Islet precursor cell (in vitro differentiated cells): Measurements from ENCODE around the gene CEMIP2.
A peak's percentile ranks its signal among the peaks of the same experiment; 100 is the strongest.
"Not testable (repeated sequence)": the region's sequence is repeated elsewhere in the genome, so short reads cannot be mapped to it uniquely, and the experiment has no call there.

ENCODE experiments used
- DNase-seq: peaks from one replicate; pipeline ENCODE4 v3.0.0-alpha.2; 2018

Gene CEMIP2

GRCh38 chr9:71706176-71706575, 62.1 kb downstream of the CEMIP2 start:
- no peak for DNase-seq

DNA sequence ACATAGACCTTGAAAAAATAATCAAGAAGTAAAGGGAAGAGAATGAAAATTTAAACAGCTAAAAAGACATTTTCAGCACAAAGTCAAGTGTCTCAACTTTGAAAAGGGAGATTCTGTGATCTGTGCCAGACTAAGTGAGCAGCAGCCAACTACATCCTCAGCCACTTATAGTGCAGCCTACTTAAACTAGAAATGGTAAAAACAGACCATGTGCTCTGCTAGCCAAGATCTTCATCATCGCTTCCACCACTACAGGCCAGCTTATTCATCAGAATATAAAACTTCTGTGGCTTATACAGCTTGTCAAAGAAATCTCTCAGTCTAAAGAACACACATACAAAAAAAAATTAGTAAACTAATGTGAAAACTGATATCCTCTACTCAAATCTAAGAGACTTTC, 63.5 kb downstream of the CEMIP2 start:
- DNase-seq, result no peak

DNA sequence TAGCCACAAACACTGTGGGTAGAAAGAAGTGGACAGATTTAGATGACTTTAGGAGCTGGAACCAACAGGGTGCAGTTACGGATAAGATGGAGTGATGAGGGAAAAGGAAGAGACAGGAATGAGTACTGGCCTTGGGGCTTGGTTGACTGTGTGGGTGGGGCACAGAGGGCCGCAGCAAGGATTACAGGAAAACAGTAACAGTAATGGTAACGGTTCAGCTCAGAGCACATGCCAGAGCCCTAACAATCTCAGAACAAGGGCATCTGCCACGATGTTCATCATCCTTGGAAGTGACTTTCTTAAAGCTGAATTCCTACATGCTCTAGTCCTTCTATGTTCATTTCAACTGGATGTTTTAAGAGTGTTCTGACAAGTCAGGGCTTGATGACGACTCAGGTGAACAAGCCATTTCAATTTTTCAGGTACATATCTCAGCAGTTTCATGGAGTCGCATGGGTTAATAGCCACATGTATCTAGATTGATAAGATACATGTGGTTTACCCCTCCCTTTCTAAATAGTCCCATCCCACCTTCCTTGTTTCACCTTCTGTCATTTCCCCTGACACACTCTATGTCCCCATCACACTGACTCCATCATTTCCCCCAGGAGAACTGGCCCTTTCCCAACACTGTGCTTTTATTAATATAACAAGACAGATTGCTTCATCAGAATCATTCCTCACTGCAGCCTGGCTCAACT, 65.0 kb downstream of the CEMIP2 start:
- no peak for DNase-seq

GRCh38 chr9:71697882-71698281, 70.4 kb downstream of the CEMIP2 start:
- no peak for DNase-seq

GRCh38 chr9:71694332-71694731, 74.0 kb downstream of the CEMIP2 start:
- DNase-seq, result no peak

DNA sequence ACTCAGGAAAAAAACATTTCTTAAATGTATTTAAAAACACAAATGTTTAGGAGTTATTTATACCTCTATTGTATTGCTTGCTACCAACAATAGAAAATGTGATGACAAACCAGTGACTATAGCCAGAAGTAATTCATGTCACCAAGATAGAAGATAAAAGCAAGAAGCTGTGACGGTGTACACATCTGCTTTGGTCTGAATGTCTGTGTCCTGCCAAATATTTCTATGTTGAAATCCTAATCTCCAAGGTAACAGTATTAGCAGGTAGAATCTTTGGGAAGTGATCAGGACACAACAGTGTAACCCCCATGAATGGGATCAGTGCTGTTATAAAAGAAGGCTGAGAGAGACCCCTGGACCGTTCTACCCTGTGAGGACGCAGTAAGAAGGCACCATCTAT, 74.7 kb downstream of the CEMIP2 start:
- no peak for DNase-seq

GRCh38 chr9:71692337-71692736, 76.0 kb downstream of the CEMIP2 start:
- no peak for DNase-seq

GRCh38 chr9:71691576-71691975, 76.7 kb downstream of the CEMIP2 start:
- DNase-seq, result not testable (repeated sequence)

DNA sequence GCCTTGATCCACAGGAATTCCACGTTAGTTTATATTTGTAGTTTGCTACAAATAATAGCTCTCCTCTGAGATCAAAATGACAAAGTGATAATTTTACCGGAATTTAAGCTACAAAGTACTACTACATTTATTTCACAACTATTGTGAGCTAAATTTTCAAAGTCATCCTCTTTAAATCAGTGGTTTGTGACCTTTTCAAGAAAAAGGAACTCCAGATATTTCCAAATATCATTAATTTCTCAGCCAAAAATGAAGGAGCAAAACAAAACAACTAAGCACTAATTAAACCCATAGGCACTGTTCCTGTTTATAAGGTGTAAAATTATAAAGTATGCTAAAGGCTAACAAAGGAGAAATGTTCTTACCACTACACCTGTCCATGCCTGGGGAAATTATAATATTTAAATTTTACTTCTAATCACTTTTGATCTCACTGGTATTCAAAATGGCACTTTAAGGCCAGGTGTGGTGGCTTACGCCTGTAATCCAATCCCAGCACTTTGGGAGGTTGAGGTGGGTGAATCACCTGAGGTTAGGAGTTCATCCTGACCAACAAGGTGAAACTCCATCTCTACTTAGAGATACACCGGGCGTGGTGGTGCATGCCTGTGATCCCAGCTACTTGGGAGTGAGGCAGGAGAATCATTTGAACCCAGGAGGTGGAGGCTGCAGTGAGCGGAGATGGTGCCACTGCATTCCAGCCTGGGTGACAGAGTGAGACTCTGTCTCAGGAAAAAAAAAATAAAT, 77.5 kb downstream of the CEMIP2 start:
- no peak for DNase-seq

DNA sequence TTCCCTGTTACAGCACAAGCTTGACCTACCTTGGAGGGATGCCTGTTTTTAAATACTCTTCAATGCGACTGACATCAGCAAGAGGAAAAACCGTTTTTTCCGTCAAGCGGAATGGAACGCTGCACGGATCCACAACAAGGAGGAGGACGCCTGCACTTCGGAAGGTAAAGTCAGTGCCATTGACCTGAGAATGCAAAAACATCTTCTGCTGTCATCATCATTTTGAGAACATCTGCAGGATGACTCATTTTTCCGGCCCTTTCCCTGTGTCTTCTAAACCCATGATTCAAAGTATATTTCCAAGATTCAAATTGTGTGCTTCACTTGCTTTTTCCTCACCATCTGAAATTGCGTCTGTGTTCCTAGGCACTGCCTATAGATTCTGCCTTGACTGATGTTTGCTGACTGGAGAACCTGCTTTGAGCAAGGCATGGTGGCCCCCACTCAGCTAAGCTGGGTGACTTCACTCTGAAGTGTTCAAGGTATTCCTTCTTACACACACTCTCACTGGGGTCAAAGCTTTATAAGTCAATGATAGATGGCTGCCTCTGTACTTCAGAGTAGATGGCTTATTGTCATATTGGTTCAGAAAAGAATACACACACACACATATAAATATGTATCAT, 78.1 kb downstream of the CEMIP2 start:
- DNase-seq, result no peak

DNA sequence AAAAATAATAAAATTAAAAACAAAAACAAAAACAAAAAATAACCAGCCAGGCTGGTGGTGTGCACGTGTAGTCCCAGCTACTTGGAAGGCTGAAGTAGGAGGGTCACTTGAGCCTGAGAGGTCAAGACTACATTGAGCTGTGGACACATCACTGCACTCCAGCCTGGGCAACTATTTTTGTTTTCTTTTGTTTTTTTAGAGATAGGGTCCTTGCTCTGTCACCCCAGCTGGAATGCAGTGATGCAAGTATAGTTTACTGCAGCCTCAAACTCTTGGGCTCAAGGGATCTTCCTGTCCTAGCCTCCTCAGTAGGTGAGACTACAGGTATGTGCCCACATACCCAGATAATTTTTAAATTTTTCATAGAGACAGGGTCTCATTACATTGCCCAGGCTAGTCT, 80.6 kb downstream of the CEMIP2 start:
- DNase-seq, result no peak

DNA sequence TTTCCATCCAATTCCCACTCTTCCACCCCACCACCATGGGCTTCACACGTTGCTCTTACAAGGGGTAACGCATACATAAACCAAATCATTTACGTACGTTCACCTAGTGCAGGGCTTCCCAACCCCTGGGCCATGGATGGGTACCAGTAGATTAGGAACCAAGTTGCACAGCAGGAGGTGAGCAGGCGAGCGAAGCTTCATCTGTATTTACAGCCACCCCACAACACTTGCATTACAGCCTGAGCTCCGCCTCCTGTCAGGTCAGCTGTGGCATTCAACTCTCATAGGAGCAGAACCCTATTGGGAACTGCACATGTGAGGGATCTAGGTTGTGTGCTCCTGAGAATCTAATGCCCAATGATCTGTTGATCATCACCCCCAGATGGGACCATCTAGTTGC, 82.3 kb downstream of the CEMIP2 start:
- DNase-seq, result no peak

GRCh38 chr9:71685394-71685793, 82.9 kb downstream of the CEMIP2 start:
- DNase-seq, result no peak

GRCh38 chr9:71684566-71684965, 83.7 kb downstream of the CEMIP2 start:
- DNase-seq, result no peak

DNA sequence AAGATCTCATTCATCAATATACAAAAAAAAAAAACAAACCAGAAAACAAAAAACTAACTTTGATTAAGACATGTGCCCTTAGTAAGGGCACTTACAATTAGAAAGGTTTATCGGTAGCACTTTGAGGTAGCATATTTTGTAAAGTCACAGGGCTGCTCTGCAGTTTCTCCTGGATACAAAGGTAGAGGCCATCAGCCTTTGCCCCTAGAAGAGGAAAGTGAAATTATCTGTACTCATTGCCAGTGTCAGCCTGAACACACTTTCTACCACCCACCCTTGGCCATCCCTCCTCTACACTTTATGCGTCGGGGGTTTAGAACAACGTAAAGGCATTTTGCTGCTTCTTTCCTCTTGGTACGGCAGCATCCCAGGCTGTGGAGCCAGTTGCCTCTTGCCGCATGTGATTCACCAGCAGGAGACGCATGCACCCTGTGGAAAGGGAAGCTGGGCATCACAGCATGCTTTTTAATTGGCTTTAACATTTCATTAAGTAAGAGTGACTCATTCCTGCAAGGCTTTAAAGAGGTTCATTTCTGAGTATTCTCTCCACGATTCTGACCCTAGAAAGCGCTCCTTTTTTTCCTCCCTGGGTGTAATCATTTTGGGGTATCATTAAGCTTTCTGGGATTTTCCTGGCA, 84.6 kb downstream of the CEMIP2 start:
- DNase-seq, result peak; percentile 81

GRCh38 chr9:71681708-71682272, 86.5 kb downstream of the CEMIP2 start:
- DNase-seq, result peak; percentile 98

DNA sequence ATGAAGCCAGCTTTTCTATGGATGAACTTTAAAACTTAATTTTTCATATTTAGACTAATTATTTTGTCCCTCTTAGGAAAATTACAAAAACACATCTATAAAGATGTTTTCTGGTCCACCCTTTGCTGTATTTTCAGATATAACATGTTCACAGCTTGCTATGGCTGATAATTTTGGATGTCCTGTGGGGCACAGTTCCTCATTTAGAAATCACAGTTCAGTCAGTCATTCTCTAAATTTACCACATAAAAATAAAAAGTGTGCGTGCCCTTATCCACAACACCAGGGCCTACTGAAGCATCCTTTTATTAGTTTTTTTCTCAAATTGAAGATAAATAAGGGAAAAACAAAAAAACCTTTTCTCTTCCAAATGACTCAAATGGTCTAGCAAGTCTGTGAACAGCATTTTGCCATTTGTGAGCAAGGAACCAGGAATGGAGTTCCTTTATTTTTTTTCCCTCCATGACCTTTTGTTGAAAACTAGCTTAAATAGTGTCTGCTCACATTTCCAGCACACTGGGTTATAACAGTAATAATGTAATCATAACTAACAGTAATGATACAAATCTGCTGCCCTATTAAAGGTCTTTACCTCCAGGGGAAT, 87.1 kb downstream of the CEMIP2 start:
- DNase-seq, result no peak

DNA sequence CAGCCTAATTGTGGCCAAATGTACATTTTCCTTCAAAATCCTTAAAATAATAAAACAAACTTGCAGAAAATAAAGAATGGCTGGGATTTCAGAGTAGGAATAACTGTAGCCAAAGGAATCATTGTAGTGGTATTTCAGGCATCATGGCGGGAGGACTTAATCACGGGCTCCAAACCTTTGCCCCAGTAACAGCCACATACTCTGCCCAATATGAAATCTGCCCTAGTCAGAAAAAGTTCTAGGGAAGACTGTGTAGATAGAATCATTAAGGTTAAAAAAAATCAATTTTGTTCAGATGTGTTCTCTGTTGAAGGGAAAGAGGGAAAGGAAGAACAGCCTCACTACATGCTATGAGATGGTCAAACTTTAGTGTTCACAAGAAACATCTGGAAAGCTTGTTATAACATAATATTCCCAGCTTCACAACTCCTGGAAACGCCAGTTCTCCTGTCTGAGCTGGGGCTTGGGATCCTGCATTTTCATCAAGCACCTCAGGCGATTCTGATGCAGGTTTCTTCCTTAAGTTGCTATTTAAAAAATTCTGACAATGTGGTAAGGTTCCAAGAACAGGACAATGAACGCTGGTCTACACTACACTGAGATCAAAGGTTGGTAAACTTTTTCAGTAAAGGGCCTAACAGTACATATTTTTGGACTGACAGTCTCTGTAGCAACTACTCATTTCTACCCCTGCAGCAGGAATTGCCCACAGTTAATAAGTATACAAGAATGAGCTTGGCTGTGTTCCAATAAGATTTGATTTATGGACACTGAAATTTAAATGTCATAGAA, 87.9 kb downstream of the CEMIP2 start:
- DNase-seq, result peak; percentile 73

DNA sequence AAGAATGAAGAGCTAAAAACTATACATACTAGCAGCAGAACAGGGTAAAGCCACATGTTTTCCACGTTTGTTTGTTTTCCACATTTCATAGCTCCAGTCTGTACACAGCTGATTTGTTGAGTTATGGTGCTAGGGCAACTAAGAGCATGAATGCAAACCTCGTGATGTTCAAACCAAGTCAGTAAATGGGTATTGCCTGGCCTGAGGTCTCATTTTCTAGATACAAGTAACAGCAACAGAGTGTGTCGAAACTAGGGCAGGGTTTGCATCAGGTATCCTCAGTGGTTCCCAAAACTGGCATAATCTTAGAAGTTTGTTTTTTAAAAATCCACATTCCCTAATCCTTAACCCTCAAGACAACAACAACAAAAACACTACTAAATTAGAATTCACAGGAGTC, 89.3 kb downstream of the CEMIP2 start:
- DNase-seq, result no peak

- DNase-seq, result no peak
Observed at GRCh38 chr9:71677209-71677608, 91.1 kb downstream of the CEMIP2 start.

DNA sequence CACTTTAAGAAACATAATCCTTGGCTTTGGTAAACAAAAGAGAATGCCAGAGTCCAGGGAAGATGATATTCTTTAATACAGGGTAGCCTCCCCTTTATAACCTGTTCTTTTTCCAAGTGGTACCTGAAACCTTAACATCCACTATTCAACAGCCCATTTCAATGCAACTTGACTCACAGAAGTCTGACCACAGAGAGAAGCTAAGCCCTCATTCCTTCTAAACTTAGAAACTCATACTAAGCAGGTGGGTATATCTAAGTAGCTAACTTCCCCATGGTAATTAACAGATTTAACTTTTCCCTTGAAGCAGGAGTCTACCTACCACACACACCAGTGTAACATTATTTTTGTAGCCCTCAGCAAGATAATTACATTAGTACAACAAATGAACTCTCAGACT, 91.9 kb downstream of the CEMIP2 start:
- no peak for DNase-seq

DNA sequence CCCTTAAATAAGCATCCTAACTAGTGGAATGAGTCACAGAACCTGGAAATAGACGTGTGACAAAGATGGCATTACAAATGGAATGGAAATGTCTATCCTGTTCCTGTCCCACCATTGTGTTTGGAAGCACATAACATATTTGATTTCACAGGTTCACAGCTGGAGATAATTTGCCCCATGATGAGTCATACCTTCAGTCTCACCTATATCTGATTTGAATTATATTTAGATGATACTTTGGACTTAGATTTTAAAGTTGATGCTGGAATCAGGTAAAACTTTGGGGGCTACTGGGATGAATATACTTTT, 92.5 kb downstream of the CEMIP2 start:
- no peak for DNase-seq
